ENCODE measurements around the gene BORCS6. TPM values are rescaled to one million over a fixed set of nuclear protein-coding genes. Genes with fewer than 3 reads are reported as not detected.
A peak's percentile ranks its signal among the peaks of the same experiment; 100 is the strongest.

Gene BORCS6
- total RNA-seq, 2 experiments from 2014 or later, result 5.1 to 5.2 TPM

GRCh38 chr17:8155231-8155995 lies 34.6 kb downstream of the BORCS6 start:
- Mint-ChIP-seq H3K27me3 (no peaks in the 10 kb centered on the region), H3K4me1 (peaks cover 58% of the 10 kb centered on the region), H3K4me3 (no peak overlapping the region), H3K27ac (no peak overlapping the region), H3K9me3 (no peaks in the 10 kb centered on the region), H3K36me3 (peaks cover 19% of the 10 kb centered on the region)
- no peak for DNase-seq

GRCh38 chr17:8154608-8155155 lies 35.3 kb downstream of the BORCS6 start:
- DNase-seq, result no peak
- peaks cover 53% of the 10 kb centered on the region for H3K4me1 Mint-ChIP-seq
- H3K36me3 Mint-ChIP-seq, result peaks cover 17% of the 10 kb centered on the region
- H3K4me3 Mint-ChIP-seq, result no peak overlapping the region
- no peaks in the 10 kb centered on the region for H3K9me3 Mint-ChIP-seq
- H3K27ac Mint-ChIP-seq, result no peak overlapping the region
- H3K27me3 Mint-ChIP-seq, result no peaks in the 10 kb centered on the region

- no peak overlapping the region for H3K27ac Mint-ChIP-seq
Measured at GRCh38 chr17:8153957-8154607, 35.9 kb downstream of the BORCS6 start.

GRCh38 chr17:8153525-8153956 lies 36.4 kb downstream of the BORCS6 start:
- peaks cover 44% of the 10 kb centered on the region for H3K4me1 Mint-ChIP-seq

More at GRCh38 chr17:8153957-8154607, 35.9 kb downstream of the BORCS6 start:
- H3K4me3 Mint-ChIP-seq, result no peak overlapping the region
- peaks cover 49% of the 10 kb centered on the region for H3K4me1 Mint-ChIP-seq
- peaks cover 15% of the 10 kb centered on the region for H3K36me3 Mint-ChIP-seq
- no peaks in the 10 kb centered on the region for H3K9me3 Mint-ChIP-seq
- no peaks in the 10 kb centered on the region for H3K27me3 Mint-ChIP-seq
- peak; percentile 89 for DNase-seq

GRCh38 chr17:8153031-8153451 lies 36.9 kb downstream of the BORCS6 start:
- H3K27ac Mint-ChIP-seq, result no peak overlapping the region
- H3K4me3 Mint-ChIP-seq, result peak overlapping the region; percentile 96
- peaks cover 10% of the 10 kb centered on the region for H3K36me3 Mint-ChIP-seq
- H3K27me3 Mint-ChIP-seq, result no peaks in the 10 kb centered on the region
- no peaks in the 10 kb centered on the region for H3K9me3 Mint-ChIP-seq
- H3K4me1 Mint-ChIP-seq, result peaks cover 41% of the 10 kb centered on the region
- DNase-seq, result no peak

More at GRCh38 chr17:8153525-8153956, 36.4 kb downstream of the BORCS6 start:
- Mint-ChIP-seq H3K4me3 (peak overlapping the region; percentile 96), H3K36me3 (peaks cover 14% of the 10 kb centered on the region), H3K9me3 (no peaks in the 10 kb centered on the region), H3K27ac (no peak overlapping the region), H3K27me3 (no peaks in the 10 kb centered on the region)
- peak; percentile 73 for DNase-seq

- no peaks in the 10 kb centered on the region for H3K9me3 Mint-ChIP-seq
- no peak within 1 kb of the TSS for H3K27ac Mint-ChIP-seq
- DNase-seq, result peak; percentile 95
- H3K4me1 Mint-ChIP-seq, result peaks cover 41% of the 10 kb centered on the region
- peaks cover 15% of the 10 kb centered on the region for H3K36me3 Mint-ChIP-seq
- no peaks in the 10 kb centered on the region for H3K27me3 Mint-ChIP-seq
- H3K4me3 Mint-ChIP-seq, result peak within 1 kb of the TSS; percentile 96
Measured at GRCh38 chr17:8152112-8152775, 37.7 kb downstream of the BORCS6 start, which contains the start of gene PER1. Gene PER1 (minus strand): TSS chr17:8152404. CDS start chr17:8150706, 1,698 bp downstream.

- peak overlapping the region; percentile 96 for H3K4me3 Mint-ChIP-seq
- peak; percentile 55 for DNase-seq
- peaks cover 19% of the 10 kb centered on the region for H3K36me3 Mint-ChIP-seq
- H3K9me3 Mint-ChIP-seq, result no peaks in the 10 kb centered on the region
- no peaks in the 10 kb centered on the region for H3K27me3 Mint-ChIP-seq
- H3K4me1 Mint-ChIP-seq, result peaks cover 43% of the 10 kb centered on the region
- H3K27ac Mint-ChIP-seq, result no peak overlapping the region
Measured at GRCh38 chr17:8151641-8152111, 38.3 kb downstream of the BORCS6 start.

- DNase-seq, result peak; percentile 92
- Mint-ChIP-seq H3K36me3 (peaks cover 24% of the 10 kb centered on the region), H3K27me3 (no peaks in the 10 kb centered on the region), H3K27ac (no peak overlapping the region), H3K4me3 (peak overlapping the region; percentile 96), H3K9me3 (no peaks in the 10 kb centered on the region), H3K4me1 (peaks cover 43% of the 10 kb centered on the region)
Measured at GRCh38 chr17:8151120-8151640, 38.8 kb downstream of the BORCS6 start.

GRCh38 chr17:8150194-8151119 lies 39.5 kb downstream of the BORCS6 start:
- Mint-ChIP-seq H3K4me3 (peak overlapping the region; percentile 96), H3K9me3 (no peaks in the 10 kb centered on the region), H3K27me3 (no peaks in the 10 kb centered on the region), H3K4me1 (peaks cover 44% of the 10 kb centered on the region), H3K27ac (no peak overlapping the region), H3K36me3 (peaks cover 30% of the 10 kb centered on the region)
- no peak for DNase-seq

- H3K4me3 Mint-ChIP-seq, result peak overlapping the region; percentile 37
- H3K27me3 Mint-ChIP-seq, result no peaks in the 10 kb centered on the region
Measured at GRCh38 chr17:8149419-8150193, 40.4 kb downstream of the BORCS6 start.

GRCh38 chr17:8148560-8148959 lies 41.4 kb downstream of the BORCS6 start:
- DNase-seq, result no peak
- Mint-ChIP-seq H3K36me3 (peaks cover 35% of the 10 kb centered on the region), H3K9me3 (no peaks in the 10 kb centered on the region), H3K27me3 (no peaks in the 10 kb centered on the region), H3K4me3 (no peak overlapping the region), H3K4me1 (peaks cover 28% of the 10 kb centered on the region), H3K27ac (no peak overlapping the region)

More at GRCh38 chr17:8149419-8150193, 40.4 kb downstream of the BORCS6 start:
- DNase-seq, result no peak
- Mint-ChIP-seq H3K27ac (no peak overlapping the region), H3K4me1 (peaks cover 36% of the 10 kb centered on the region), H3K9me3 (no peaks in the 10 kb centered on the region), H3K36me3 (peaks cover 31% of the 10 kb centered on the region)

GRCh38 chr17:8147805-8148404 lies 42.1 kb downstream of the BORCS6 start:
- H3K9me3 Mint-ChIP-seq, result no peaks in the 10 kb centered on the region
- H3K36me3 Mint-ChIP-seq, result peaks cover 30% of the 10 kb centered on the region
- no peak overlapping the region for H3K27ac Mint-ChIP-seq
- no peak overlapping the region for H3K4me3 Mint-ChIP-seq
- no peak for DNase-seq
- H3K4me1 Mint-ChIP-seq, result peaks cover 21% of the 10 kb centered on the region
- H3K27me3 Mint-ChIP-seq, result no peaks in the 10 kb centered on the region
